GM18873 (cell line): ENCODE data around the gene HNF4A.
"Not testable (repeated sequence)": the region's sequence is repeated elsewhere in the genome, so short reads cannot be mapped to it uniquely, and the experiment has no call there.

ENCODE experiments used
- ATAC-seq: cut with Tn5 transposase; IDR thresholded peaks from one replicate; pipeline ENCODE4 v1.9.1; 2021; ENCODE audit warnings: mild to moderate bottlenecking, moderate library complexity, moderate number of reproducible peaks; ENCODE audit not compliant: unreplicated experiment, low FRiP score

The HNF4A gene

DNA sequence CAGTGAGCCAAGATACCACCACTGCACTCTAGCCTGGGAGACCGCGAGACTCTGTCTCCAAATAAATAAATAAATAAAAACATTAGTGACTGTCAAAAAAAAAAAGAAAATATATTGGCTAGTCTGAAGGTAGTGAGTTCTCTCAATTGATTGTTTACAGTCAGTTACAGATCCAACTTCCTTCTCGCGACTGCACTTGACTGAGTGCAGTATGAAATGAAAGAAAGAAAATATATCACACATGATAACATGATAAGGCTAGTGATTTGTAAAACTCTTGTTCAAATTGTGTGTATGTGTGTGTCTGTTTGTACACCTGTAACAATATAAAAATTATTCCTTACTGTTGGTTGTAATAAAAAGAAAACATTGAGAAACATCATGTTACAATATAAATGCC lies 10.8 kb upstream of the HNF4A start:
- no peak for ATAC-seq

DNA sequence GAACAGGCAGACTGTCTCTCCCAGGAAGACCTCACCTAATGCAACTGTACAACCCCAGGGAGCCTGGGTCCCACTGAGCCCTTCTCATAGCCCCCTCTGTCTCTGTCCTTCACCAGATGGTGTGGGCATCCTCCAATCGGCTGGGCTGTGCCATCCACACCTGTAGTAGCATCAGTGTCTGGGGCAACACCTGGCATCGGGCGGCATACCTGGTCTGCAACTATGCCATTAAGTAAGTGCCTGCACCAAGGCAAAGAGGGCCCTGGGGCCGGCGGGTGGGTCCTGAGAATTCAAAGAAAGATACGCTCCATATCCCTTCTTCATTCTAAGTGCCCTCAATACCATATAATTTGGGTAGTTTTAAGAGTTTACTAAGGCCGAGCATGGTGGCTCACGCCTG lies 10.4 kb upstream of the HNF4A start:
- ATAC-seq, result no peak

DNA sequence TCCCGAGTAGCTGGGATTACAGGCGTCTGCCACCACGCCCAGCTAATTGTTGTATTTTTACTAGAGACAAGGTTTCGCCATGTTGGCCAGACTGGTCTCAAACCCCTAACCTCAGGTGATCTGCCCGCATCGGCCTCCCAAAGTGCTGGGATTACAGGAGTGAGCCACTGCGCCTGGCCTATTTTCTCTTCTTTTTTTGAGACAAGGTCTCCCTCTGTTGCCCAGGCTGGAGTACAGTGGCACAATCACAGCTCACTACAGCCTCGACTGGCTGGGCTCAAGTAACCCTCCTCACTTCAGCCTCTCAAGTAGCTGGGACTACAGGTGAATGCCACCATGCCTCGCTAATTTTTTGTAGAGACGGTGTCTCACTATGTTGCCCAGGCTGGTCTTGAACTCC lies 9.6 kb upstream of the HNF4A start:
- not testable (repeated sequence) for ATAC-seq

DNA sequence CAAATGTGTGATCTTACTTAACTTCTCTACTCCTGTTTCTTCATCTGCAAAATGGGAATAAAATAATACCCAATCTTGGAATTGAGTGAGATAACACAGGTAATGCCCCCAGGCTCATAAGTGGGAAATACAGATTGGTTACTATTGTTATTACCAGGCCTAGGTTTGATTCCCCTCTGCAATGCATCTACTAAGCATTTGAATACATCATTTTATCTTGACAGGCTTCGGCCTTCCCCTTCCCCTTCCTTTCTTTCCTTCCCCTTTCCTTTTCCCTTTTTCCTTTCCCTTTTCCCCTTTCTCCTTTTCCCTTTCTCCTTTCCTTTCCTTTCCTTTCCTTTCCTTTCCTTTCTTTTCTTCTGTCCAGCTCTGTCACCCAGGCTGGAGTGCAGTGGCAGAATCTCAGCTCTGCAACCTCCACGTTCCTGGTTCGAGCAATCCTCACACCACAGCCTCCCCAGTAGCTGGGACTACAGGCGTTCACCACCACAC lies 7.3 kb upstream of the HNF4A start:
- no peak for ATAC-seq

DNA sequence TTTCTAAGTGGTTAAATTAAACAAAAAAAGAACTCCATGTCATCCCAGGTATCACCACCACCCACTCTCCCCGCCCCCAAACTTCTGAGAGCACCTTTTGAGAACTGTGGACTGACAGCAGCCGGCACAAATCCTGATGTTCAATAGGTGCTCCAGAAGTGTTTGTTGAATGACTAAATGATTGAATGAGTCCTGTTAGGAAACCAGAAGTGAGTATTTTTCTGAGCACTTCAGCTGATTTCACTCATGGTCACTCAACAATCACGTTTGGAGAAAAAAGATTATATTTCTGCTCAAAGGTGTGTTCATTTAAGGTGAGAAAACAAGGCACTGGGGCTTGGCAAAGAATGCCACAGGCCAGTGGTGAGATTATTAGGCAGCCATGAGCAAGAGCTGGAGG lies 6.2 kb upstream of the HNF4A start:
- ATAC-seq, result no peak

DNA sequence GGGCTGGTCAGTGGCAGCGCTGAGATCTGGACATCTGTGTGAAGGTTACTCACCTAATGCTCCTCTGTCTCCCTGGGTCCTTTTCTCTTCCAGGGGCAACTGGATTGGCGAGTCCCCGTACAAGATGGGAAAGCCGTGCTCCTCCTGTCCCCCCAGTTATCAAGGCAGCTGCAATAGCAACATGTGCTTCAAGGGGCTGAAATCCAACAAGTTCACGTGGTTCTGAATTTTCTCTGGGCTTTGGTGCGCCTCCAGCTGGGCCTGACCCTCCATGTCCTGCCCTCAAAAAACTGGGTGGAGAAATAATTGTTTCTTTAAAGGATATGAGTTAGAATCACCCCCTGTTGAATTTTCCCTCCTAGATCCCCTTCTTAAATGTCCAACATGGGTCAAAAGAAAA lies 4.9 kb upstream of the HNF4A start:
- ATAC-seq, result no peak

DNA sequence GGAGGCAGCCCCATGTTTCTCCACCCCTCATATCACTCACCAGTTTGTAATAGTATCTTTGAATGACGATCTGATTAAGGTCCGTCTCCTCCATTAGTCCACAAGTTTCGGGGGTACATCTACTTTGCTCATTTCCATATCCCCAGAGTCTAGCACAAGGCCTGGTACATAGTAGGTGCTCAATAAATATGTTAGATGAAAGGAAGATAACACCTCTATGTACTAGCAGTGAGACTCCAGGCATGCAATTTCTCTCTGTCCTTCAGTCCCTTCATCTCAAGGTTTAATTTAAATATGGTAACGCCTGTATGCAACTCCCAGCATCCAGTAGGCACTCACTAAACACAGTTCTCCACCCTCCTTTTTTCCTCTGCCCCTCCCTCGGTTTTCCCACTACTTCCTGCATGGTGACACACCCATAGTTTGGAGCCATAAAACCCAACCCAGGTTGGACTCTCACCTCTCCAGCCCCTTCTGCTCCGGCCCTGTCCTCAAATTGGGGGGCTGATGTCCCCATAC lies 461 bp upstream of the HNF4A start:
- no peak for ATAC-seq

DNA sequence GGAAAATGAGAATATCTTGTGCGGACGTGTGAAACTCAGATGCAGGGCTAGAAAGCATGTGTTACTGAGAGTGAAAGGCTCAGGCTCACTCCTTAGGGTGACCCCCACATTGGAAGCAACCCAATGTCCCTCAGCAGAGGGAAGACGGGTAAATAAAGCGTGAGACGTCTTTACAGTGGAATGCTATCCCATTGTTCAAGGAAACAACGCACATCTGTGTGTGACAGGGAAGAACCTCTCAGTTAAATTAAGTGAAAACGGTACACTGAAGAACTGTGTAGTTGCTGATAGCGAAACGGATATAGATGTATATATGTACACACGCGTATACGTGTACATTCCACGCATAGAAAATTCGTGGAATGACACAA lies 839 bp downstream of the HNF4A start:
- no peak for ATAC-seq

DNA sequence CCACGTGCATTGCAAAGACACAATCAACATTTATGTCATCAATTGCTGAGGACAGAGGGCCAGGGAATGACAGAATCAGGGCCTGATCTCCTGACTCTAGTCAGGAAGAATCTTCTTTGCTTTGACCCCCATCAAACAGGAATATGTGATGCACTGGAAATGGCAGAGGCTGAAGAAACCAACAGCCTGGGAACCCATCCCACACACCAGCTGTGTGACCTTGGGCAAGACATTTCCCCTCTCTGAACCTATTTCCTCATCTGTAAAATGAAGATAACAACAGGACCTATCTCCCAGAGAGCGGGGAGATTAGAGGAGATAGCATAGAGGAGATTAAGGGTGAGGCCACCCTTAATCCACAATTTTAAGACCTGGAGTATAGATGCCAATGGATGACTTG lies 1.5 kb downstream of the HNF4A start:
- no peak for ATAC-seq

DNA sequence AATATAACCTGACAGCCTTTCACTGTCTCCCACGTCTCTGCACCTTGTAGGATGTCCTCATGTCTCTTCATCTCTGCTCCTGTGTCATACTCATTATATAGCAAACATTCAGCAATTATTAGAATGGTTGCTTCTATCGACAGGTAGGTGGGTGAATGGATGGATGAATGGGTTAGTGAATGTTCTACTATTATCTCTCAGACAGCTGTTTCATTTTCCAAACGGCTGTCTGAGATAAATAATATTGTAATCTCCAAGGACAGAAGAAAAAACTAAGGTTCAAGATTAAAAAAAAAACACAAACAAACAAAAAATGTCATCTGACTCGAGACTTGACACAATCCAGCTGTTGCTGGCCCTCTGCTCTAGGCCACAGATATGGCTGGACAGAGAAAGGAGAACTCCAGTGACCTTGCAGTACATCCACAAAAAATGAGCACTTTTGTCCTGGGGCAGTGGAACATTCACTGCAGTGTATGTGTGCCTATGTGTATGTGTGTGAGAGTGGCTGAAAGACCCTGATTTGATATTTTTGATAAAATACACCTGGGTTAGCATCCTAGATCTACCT lies 2.1 kb downstream of the HNF4A start:
- ATAC-seq, result no peak

DNA sequence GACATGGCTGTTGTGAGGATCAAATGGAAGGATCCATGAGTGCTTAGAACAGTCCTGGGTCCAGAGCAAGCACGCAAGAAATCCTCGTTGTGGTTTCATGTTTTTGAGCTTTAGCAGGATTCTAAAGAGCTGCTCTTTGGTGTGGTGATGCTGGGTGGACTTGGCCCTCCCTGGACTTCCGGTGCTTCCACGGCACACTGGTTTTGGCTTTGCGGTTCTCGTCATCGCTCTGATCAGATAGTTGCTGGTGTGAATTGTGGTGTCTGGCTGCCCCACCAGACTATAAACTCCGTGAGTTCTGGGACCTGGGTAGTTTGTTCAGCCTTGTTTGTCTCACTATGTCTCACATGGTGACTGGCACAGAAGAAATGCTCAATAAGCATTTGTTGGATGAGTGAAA lies 3.3 kb downstream of the HNF4A start:
- no peak for ATAC-seq

DNA sequence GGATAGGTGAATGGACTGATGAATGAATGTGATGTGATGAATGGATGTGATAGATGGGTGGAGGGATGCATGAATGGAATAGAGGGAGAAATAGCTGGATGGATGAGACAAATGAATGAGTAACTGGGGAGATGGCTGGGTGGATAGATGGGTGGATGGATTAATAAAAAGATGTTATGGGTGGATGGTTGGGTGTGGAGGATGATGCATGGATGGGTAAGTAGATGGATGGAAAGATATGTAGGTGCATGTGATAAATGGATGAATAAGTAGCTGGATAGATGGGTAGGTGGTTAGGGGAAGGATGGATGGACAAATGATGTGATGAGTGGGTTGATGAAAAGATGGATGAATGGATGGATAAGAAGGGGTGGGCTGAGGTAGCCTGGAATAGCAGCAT lies 4.7 kb downstream of the HNF4A start:
- no peak for ATAC-seq

DNA sequence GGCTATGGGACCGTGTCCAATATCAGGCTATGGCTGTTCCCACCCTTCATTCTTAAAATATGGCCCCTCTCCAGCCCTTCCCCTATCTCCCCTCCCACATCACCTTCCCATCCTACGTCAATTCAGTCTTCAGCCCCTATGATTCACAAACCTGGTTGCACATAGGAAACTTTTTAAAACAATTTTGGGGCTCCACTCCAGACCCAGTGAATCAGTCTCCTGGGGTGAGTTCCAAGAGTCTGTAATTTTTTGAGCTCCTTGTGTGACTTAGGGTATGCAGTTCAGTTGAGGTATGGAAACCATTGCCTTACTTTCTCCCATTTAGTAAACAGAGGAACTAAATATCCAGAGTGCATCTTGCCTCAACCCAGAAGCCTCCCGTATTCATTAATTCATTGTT lies 5.5 kb downstream of the HNF4A start:
- ATAC-seq, result no peak

DNA sequence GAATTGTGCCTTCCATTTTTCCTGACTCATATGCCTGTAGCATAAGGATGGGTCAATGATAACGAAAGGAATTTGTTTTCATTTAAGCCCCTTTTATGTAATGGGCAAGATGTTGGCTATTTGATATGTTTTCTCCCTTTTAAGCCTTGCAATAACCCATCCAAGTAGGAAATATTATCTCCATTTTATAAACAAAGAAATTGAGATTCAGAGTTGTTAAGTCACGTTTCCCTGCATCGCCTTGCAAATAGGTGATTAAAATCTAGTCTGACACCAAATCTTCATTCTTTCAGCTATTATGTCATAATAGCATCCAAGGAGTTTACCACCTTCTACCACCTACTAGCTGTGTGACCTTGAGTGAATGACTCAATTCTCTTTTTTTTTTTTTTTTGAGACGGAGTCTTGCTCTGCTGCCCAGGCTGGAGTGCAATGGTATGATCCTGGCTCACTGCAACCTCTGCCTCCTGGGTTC lies 7.0 kb downstream of the HNF4A start:
- no peak for ATAC-seq

DNA sequence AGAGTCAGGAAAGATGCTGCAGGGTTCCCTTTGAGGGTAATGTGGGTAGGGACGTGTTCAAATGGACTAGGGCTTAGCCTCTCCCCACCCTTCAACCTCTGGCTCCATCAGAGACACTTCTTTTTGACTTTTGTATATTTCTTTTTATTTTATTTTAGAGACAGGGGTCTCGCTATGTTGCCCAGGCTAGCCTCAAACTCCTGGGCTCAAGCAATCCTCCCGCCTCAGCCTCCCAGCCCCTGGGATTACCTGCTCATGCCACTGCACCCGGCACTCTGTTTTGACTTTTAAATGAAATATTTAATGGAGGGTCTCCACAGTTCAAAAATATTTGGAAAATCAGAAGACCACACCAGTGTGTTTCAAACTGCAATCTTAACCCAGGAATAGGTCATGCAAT lies 8.6 kb downstream of the HNF4A start:
- no peak for ATAC-seq

DNA sequence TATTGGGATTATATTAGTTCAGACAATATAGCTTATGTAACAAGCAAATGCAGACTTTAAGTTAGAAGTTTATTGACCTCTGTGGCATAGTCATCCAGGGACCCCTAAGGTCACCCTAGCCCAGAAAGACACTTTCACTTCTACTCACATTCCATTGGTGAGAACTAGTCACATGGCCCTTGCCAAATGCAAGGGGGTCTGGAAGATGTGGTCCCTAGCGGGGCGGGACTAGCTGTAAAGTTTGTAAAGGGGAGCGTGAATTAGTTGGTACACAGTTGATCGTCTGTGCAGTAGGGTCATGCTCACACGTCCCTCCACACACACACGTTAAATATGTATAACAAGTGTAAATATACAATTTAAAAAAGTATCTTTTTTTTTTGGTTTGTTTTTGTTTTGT lies 9.3 kb downstream of the HNF4A start:
- ATAC-seq, result no peak

DNA sequence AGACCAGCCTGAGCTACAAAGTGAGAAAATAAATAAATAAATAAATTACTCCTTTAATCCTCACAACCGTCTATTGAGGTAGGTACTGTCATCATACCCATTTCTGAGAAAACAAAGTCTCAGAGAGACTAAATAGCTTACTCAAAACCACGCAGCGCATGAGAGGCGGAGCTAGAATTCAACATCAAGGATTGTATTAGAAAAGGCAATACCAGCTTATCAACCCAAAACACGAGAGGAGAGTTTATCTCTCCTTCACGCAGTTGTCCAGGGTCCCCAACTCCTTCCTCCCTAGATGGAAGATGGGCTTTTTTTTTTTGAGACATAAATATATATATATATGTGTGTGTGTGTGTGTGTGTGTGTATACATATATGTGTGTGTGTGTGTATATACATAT lies 12.2 kb downstream of the HNF4A start:
- no peak for ATAC-seq

DNA sequence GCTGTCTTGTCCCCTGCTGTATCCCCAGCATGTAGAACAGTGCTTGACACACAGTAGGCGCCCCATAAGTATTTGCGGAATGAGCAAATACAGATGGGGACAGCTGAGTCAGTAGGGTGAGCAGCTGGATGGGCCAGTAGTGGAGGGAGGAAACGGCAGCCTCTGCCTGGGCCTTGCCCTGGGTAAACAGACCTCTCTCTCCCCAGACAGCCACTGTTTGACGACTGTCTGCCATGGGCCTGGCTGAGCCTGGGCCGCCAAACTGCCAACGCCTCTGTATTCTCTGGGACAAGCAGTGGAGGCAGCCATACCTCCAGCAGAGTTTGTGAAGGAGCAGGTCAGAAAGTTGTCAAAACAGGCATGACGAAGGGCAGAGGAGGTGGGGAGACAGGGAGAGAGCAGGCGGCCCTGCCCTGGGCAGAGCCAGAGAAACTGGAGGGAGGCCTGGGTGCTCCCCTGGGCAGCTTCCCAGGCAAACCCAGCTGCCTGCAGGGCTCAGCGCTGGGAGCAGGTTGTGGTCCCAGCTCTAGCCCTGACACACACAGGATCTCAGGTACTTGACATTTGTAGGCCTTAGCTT lies 15.2 kb downstream of the HNF4A start:
- no peak for ATAC-seq

DNA sequence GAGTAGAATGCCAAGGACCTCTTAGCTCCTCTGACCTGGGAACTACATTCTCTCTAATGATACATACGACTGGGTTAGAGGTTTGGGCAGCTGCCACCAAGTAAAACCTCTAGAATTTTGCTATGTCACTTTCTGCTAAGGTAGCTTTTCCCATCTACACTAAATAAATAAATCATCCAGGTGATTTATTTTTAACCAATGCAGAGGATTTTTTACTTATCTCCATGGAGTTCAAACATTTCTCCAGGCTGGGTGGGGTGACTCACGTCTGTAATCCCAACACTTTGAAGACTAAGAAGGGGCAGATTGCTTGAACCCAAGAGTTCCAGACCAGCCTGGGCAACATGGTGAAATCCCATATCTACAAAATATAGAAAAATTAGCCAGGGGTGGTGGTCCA lies 27.1 kb downstream of the HNF4A start:
- no peak for ATAC-seq

DNA sequence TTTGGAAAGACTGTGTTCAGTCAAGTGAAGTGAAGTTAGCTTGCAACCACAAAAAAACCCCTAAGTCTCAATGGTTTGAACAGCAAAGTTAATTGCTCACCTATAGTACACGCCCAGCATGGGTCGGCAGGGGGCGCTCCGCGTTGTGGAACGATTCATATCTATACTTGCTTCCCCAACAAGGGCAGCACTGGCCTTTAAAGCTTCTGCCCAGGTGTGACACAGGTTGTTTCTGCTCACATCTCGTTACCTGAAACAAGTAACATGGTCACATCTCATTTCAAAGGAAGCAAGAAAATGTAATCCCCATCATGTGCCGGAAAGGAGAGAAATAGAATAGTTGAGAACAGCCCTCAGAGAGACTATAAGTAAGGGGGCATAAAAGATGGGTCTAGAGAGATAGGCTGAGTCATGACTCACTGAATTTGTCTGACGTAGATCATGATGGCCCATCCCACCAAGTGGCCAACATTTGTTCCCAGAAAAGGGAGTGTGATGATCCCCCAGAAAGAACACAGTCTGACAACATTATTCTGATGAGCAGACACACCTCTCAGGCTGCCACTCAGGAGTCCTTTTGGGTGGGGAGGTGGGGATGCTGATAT lies 29.0 kb downstream of the HNF4A start:
- peak; percentile 50 for ATAC-seq

DNA sequence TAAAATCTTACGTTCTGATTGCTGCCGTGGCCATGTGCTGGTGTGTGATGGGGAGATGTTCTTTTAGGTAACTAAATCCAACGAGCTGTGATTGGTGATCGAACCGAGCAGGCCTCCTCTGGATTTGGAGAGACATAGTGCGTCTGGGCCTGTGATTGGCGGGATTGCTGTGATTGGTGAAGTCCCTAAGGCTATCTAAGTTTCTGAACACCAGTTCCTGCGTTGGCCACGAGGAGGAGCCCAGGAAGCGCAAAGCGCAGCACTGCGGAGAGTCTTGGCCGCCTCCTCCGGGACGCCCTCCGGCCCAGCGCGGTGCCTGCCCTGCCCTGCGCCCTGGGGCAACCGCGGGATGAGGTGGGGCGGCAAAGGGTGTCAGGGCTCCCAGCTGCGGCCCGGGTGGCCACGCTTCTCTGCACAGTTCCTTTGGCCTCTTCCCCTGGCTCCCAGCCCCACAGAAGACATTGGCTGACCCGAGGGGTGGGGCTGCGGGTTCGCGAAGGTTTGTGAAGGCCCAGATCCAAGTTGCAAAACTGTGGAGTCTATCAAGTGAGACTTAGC lies 33.0 kb downstream of the HNF4A start:
- peak; percentile 49 for ATAC-seq

DNA sequence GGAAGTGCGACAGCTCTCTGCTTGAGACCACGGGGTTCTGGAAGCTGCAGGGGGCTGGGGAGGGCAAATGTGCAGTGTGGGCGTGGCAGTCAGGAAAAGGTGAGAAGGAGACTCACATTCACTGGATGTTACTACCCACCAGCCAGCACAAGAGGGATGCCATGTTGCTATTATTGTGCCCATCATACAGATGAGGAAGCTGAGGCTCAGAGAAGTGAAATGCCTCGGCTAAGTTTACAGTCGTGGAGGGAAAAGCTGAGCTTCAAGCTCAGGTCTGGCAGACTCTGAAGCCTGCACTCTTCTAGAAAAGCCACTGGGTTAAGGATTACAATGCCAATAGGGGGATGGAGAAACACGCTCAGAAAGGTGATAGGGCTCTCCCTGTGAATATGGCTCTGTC lies 34.4 kb downstream of the HNF4A start:
- no peak for ATAC-seq
